ENCODE measurements around the gene BPGM. TPM values are rescaled to one million over a fixed set of nuclear protein-coding genes. Genes with fewer than 3 reads are reported as not detected.

The BPGM gene
- total RNA-seq, 1 experiment from 2014 or later, result 10.0 TPM

DNA sequence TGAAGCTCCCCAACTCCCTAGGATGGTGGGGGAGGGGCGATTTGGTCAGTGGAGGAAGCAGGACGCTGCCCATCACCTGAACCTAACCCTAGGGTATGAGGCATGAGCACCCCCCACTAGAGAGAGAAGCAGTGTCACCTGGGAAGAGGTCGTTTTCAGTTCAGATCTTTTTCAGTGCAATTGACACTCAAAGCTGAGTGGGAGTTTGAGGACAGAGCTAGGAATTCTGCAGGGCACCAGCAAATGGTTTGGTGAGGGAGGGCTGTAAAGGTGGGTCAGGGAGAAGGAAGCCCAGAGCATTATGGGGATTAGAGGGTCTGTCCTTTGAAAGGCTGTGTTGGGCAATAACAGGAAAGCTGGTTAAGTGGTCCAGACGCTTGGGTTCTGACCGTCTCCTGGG lies 10.9 kb downstream of the BPGM start:
- no peak overlapping the region for H2AFZ ChIP-seq (ENCODE audit: low read depth, low read length, poor library complexity, severe bottlenecking)
- H3K4me1 ChIP-seq (ENCODE audit: control insufficient read depth in 1 of 2, insufficient read depth in 2 of 2, low read length in 2 of 2), result no peaks in the 10 kb centered on the region
- ChIA-PET CTCF (interaction anchor here (1.4 kb wide), 1 partner anchor 25 kb away, joined by 4 read pairs; no protein-coding TSS in a partner anchor), RAD21 (ENCODE audit: low non-redundant PET in 1 of 2, low total read pairs in 2 of 2, uncharacterized antibody in 2 of 2, unreplicated experiment in 2 of 2) (no interaction called here), POLR2A (no interaction called here)
- DNase-seq (ENCODE audit: low read depth, low spot score) (no peak), ATAC-seq (no peak)
- no TSS peak for BruUV-seq (replicated peaks)
- TF ChIP-seq EZH2 (IDR thresholded peaks at IDR 0.05) (no peak), FOSL1 (IDR thresholded peaks at IDR 0.05; ENCODE audit: low read depth) (no peak), CBX3 (IDR thresholded peaks at IDR 0.05; ENCODE audit: low read depth) (no peak), SRF (IDR thresholded peaks at IDR 0.05; ENCODE audit: low read depth) (no peak), EZH2phosphoT487 (IDR thresholded peaks at IDR 0.05; ENCODE audit: borderline replicate concordance) (no peak), EGR1 (IDR thresholded peaks at IDR 0.05; ENCODE audit: low read depth) (no peak), YY1 (IDR thresholded peaks at IDR 0.05; ENCODE audit: extremely low read depth, insufficient replicate concordance, low read depth, low read length) (no peak), POLR2A (IDR thresholded peaks at IDR 0.05; ENCODE audit: borderline replicate concordance, extremely low read depth, insufficient read depth, insufficient read length) (no peak), SP1 (IDR thresholded peaks at IDR 0.05; ENCODE audit: low read depth) (no peak), ZNF274 (IDR thresholded peaks at IDR 0.05; ENCODE audit: low read depth, low read length) (no peak), ELF1 (IDR thresholded peaks at IDR 0.05; ENCODE audit: borderline replicate concordance, low read depth) (no peak)
- TF ChIP-seq, protein P1, sequence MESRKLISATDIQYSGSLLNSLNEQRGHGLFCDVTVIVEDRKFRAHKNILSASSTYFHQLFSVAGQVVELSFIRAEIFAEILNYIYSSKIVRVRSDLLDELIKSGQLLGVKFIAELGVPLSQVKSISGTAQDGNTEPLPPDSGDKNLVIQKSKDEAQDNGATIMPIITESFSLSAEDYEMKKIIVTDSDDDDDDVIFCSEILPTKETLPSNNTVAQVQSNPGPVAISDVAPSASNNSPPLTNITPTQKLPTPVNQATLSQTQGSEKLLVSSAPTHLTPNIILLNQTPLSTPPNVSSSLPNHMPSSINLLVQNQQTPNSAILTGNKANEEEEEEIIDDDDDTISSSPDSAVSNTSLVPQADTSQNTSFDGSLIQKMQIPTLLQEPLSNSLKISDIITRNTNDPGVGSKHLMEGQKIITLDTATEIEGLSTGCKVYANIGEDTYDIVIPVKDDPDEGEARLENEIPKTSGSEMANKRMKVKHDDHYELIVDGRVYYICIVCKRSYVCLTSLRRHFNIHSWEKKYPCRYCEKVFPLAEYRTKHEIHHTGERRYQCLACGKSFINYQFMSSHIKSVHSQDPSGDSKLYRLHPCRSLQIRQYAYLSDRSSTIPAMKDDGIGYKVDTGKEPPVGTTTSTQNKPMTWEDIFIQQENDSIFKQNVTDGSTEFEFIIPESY (IDR thresholded peaks at IDR 0.05; ENCODE audit: extremely low read depth, insufficient replicate concordance, low read length), result no peak
- TF ChIP-seq, protein P2, sequence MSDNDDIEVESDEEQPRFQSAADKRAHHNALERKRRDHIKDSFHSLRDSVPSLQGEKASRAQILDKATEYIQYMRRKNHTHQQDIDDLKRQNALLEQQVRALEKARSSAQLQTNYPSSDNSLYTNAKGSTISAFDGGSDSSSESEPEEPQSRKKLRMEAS (IDR thresholded peaks at IDR 0.05), result no peak
- TF ChIP-seq, protein P3, sequence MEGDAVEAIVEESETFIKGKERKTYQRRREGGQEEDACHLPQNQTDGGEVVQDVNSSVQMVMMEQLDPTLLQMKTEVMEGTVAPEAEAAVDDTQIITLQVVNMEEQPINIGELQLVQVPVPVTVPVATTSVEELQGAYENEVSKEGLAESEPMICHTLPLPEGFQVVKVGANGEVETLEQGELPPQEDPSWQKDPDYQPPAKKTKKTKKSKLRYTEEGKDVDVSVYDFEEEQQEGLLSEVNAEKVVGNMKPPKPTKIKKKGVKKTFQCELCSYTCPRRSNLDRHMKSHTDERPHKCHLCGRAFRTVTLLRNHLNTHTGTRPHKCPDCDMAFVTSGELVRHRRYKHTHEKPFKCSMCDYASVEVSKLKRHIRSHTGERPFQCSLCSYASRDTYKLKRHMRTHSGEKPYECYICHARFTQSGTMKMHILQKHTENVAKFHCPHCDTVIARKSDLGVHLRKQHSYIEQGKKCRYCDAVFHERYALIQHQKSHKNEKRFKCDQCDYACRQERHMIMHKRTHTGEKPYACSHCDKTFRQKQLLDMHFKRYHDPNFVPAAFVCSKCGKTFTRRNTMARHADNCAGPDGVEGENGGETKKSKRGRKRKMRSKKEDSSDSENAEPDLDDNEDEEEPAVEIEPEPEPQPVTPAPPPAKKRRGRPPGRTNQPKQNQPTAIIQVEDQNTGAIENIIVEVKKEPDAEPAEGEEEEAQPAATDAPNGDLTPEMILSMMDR (IDR thresholded peaks at IDR 0.05 in 2 of 3, conservative IDR thresholded peaks at IDR 0.05 in 1 of 3; ENCODE audit: borderline replicate concordance in 1 of 3, insufficient read depth in 1 of 3, low read depth in 2 of 3, low read length in 2 of 3), result no peak
- TF ChIP-seq, protein P4, sequence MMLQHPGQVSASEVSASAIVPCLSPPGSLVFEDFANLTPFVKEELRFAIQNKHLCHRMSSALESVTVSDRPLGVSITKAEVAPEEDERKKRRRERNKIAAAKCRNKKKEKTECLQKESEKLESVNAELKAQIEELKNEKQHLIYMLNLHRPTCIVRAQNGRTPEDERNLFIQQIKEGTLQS (IDR thresholded peaks at IDR 0.05), result no peak
- no peak overlapping the region for H3K4me3 ChIP-seq (replicated peaks in 1 of 2; ENCODE audit: low read depth in 1 of 2, low read length in 2 of 2)
- H3K9me2 ChIP-seq (ENCODE audit: insufficient read depth), result no peaks in the 10 kb centered on the region
- intact Hi-C loops (cut with micrococcal nuclease), result no loop called here
- no peak overlapping the region for H3K9ac ChIP-seq (ENCODE audit: low read length)
- no peaks in the 10 kb centered on the region for H3K9me3 ChIP-seq (ENCODE audit: control insufficient read depth in 1 of 2, insufficient read depth in 1 of 2, low read depth in 1 of 2, low read length in 2 of 2)
- no peaks in the 10 kb centered on the region for H3K27me3 ChIP-seq (ENCODE audit: insufficient read depth, low read length)
- H3K4me2 ChIP-seq (ENCODE audit: low read length), result no peak overlapping the region
- H4K20me1 ChIP-seq (ENCODE audit: insufficient read depth), result no peaks in the 10 kb centered on the region
- no peak overlapping the region for H3K27ac ChIP-seq (ENCODE audit: low read depth, low read length)
- H3K36me3 ChIP-seq (ENCODE audit: control insufficient read depth in 1 of 2, insufficient read depth in 2 of 2, low read length in 2 of 2), result no peaks in the 10 kb centered on the region
- no peaks in the 10 kb centered on the region for H3K79me2 ChIP-seq (ENCODE audit: insufficient read depth, low read length)

Data from HCT116 (cell line).